ENCODE measurements around the gene ACOT12. TPM values are rescaled to one million over a fixed set of nuclear protein-coding genes. Genes with fewer than 3 reads are reported as not detected.

The ACOT12 gene
- total and polyA plus RNA-seq, 8 donors, result 0.15 to 0.77 (median 0.34) TPM; not detected in 2

DNA sequence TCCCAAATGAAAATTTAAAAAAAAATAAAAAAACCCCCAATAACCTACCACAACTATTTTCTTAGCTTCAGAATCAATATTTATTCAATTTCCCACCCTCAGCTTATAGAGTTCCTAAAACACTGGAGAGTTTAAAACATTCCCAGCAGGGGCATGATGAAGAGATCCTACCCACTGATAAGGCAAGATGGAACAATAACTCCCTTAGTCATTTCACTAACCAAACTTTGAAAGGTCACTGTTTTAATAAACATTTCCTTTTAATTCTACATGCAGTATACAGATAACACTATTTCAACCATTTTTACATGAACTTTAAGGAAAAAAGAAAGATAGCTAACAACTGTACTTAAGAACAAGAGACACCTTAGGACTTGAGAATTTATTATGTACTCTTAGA lies 34.9 kb upstream of the ACOT12 start:
- Histone ChIP-seq H3K27ac (peak overlapping the region in 1 of 2 donors; percentile 5), H3K27me3 (no peaks in the 10 kb centered on the region), H3K4me1 (peaks cover 0 to 12% of the 10 kb centered on the region in 2 donors), H3K4me3 (no peak overlapping the region), H3K36me3 (no peaks in the 10 kb centered on the region), H3K9me3 (no peaks in the 10 kb centered on the region)
- no peak for ATAC-seq
- no peak for DNase-seq
- TF ChIP-seq, protein P1, sequence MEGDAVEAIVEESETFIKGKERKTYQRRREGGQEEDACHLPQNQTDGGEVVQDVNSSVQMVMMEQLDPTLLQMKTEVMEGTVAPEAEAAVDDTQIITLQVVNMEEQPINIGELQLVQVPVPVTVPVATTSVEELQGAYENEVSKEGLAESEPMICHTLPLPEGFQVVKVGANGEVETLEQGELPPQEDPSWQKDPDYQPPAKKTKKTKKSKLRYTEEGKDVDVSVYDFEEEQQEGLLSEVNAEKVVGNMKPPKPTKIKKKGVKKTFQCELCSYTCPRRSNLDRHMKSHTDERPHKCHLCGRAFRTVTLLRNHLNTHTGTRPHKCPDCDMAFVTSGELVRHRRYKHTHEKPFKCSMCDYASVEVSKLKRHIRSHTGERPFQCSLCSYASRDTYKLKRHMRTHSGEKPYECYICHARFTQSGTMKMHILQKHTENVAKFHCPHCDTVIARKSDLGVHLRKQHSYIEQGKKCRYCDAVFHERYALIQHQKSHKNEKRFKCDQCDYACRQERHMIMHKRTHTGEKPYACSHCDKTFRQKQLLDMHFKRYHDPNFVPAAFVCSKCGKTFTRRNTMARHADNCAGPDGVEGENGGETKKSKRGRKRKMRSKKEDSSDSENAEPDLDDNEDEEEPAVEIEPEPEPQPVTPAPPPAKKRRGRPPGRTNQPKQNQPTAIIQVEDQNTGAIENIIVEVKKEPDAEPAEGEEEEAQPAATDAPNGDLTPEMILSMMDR (IDR thresholded peaks at IDR 0.05), result no peak
- intact Hi-C loops (cut with DNase I), result loop anchor here in 1 of 2 donors (10.0 kb wide), 1 partner anchor 316 kb away; no protein-coding TSS in a partner anchor

GRCh38 chr5:81428446-81428845 lies 34.5 kb upstream of the ACOT12 start:
- intact Hi-C loops (cut with DNase I), result loop anchor here in 1 of 2 donors (10.0 kb wide), 1 partner anchor 316 kb away; no protein-coding TSS in a partner anchor

GRCh38 chr5:81427566-81427965 lies 33.6 kb upstream of the ACOT12 start:
- Histone ChIP-seq H3K36me3 (no peaks in the 10 kb centered on the region), H3K9me3 (no peaks in the 10 kb centered on the region), H3K27ac (no peak overlapping the region), H3K4me1 (peaks cover 0 to 12% of the 10 kb centered on the region in 2 donors), H3K4me3 (no peak overlapping the region), H3K27me3 (no peaks in the 10 kb centered on the region)
- TF ChIP-seq, protein P1 (IDR thresholded peaks at IDR 0.05), result no peak
- ATAC-seq (no peak), DNase-seq (no peak)
- intact Hi-C loops (cut with DNase I), result loop anchor here in 1 of 2 donors (10.0 kb wide), 1 partner anchor 317 kb away; no protein-coding TSS in a partner anchor

More at GRCh38 chr5:81428446-81428845, 34.5 kb upstream of the ACOT12 start:
- no peak overlapping the region for H3K4me3 ChIP-seq
- no peak overlapping the region for H3K27ac ChIP-seq
- ATAC-seq (no peak), DNase-seq (no peak)
- no peaks in the 10 kb centered on the region for H3K9me3 ChIP-seq
- H3K27me3 ChIP-seq, result no peaks in the 10 kb centered on the region
- no peaks in the 10 kb centered on the region for H3K36me3 ChIP-seq
- TF ChIP-seq, protein P1 (IDR thresholded peaks at IDR 0.05), result no peak
- H3K4me1 ChIP-seq, result peaks cover 0 to 12% of the 10 kb centered on the region in 2 donors

- ATAC-seq, result no peak
- TF ChIP-seq, protein P1 (IDR thresholded peaks at IDR 0.05), result no peak
- Histone ChIP-seq H3K4me1 (peaks cover 0 to 12% of the 10 kb centered on the region in 2 donors), H3K4me3 (no peak overlapping the region), H3K27me3 (no peaks in the 10 kb centered on the region), H3K36me3 (no peaks in the 10 kb centered on the region), H3K27ac (peak overlapping the region in 1 of 2 donors; percentile 9), H3K9me3 (no peaks in the 10 kb centered on the region)
- intact Hi-C loops (cut with DNase I), result loop anchor here in 1 of 2 donors (10.0 kb wide), 1 partner anchor 318 kb away; no protein-coding TSS in a partner anchor
- peak in 1 of 4 donors; percentile 60 for DNase-seq
Observed at GRCh38 chr5:81426359-81427030, 32.6 kb upstream of the ACOT12 start.

- H3K27ac ChIP-seq, result peak overlapping the region in 1 of 2 donors; percentile 9
- peak in 1 of 4 donors; percentile 44 for DNase-seq
Observed at GRCh38 chr5:81425569-81425968, 31.6 kb upstream of the ACOT12 start.

More at GRCh38 chr5:81425569-81425968, 31.6 kb upstream of the ACOT12 start:
- Histone ChIP-seq H3K4me1 (peaks cover 0 to 12% of the 10 kb centered on the region in 2 donors), H3K4me3 (no peak overlapping the region), H3K9me3 (no peaks in the 10 kb centered on the region), H3K36me3 (no peaks in the 10 kb centered on the region), H3K27me3 (no peaks in the 10 kb centered on the region)
- intact Hi-C loops (cut with DNase I), result loop anchor here in 1 of 2 donors (10.0 kb wide), 1 partner anchor 319 kb away; no protein-coding TSS in a partner anchor
- TF ChIP-seq, protein P1 (IDR thresholded peaks at IDR 0.05), result peak; percentile 52 to 57
- peak; percentile 79 for ATAC-seq

Data from left lung (tissue), 10 donors.